CD14-positive monocyte (primary cell): ENCODE results near the gene TRABD2A. TPM values are rescaled to one million over a fixed set of nuclear protein-coding genes. Genes with fewer than 3 reads are reported as not detected.

ENCODE experiments used
- DNase-seq, 3 donors: peaks; one replicate each; pipeline ENCODE4 v3.0.0-alpha.2; 2011 to 2022
- H2AFZ ChIP-seq: 2 replicates; pipeline ENCODE4 v1.6.0; 2012; ENCODE audit warnings: mild to moderate bottlenecking, low read depth, low read length, inconsistent platforms; ENCODE audit not compliant: insufficient read depth, poor library complexity, severe bottlenecking
- H3K27ac ChIP-seq, 2 donors: 1 replicate in 1 of 2; 2 replicates in 1 of 2; pipeline ENCODE4 v1.5.1; 2012 to 2013; ENCODE audit warnings: low read length in 2 of 2, control low read depth in 1 of 2, inconsistent platforms in 1 of 2, low read depth in 1 of 2, mild to moderate bottlenecking in 1 of 2
- H3K27me3 ChIP-seq, 2 donors: one replicate each; pipeline versions ENCODE4 v1.6.0 to v1.6.1; 2011 to 2013; ENCODE audit warnings: low read length in 2 of 2; ENCODE audit not compliant: control insufficient read depth in 2 of 2, insufficient read depth in 2 of 2
- H3K36me3 ChIP-seq, 2 donors: replicated peaks in 1 of 2; 1 replicate in 1 of 2; 2 replicates in 1 of 2; pipeline versions ENCODE4 v1.5.1 to v1.6.1; 2012 to 2013; ENCODE audit warnings: low read length in 2 of 2, control low read depth in 1 of 2, inconsistent platforms in 1 of 2, mild to moderate bottlenecking in 1 of 2; ENCODE audit not compliant: insufficient read depth in 2 of 2, control insufficient read depth in 1 of 2
- H3K4me1 ChIP-seq, 2 donors: 1 replicate in 1 of 2; 2 replicates in 1 of 2; pipeline versions ENCODE4 v1.5.1 to v1.6.1; 2012 to 2013; ENCODE audit warnings: low read length in 2 of 2, control low read depth in 1 of 2, inconsistent platforms in 1 of 2, mild to moderate bottlenecking in 1 of 2, moderate library complexity in 1 of 2; ENCODE audit not compliant: insufficient read depth in 2 of 2, control insufficient read depth in 1 of 2
- H3K4me2 ChIP-seq: replicated peaks from 2 replicates; pipeline ENCODE3; 2012; ENCODE audit warnings: low read length, moderate library complexity, mild to moderate bottlenecking; ENCODE audit not compliant: poor library complexity, severe bottlenecking; ENCODE audit errors: extremely low read depth
- H3K4me3 ChIP-seq, 3 experiments: fragments of 200-600 bp in 1 of 3; sonication (generic) in 1 of 3; replicated peaks in 1 of 3; 1 replicate in 2 of 3; 2 replicates in 1 of 3; pipeline ENCODE4 v1.5.1; 2011 to 2013; ENCODE audit warnings: low read length in 3 of 3, mild to moderate bottlenecking in 3 of 3, control low read depth in 2 of 3, low read depth in 2 of 3, inconsistent platforms in 1 of 3, moderate library complexity in 1 of 3
- H3K79me2 ChIP-seq: 2 replicates; pipeline ENCODE4 v1.6.0; 2012; ENCODE audit warnings: mild to moderate bottlenecking, control low read depth, inconsistent platforms, low read length, moderate library complexity; ENCODE audit not compliant: insufficient read depth
- H3K9ac ChIP-seq: 2 replicates; pipeline ENCODE4 v1.6.0; 2017; ENCODE audit warnings: low read length, mild to moderate bottlenecking; ENCODE audit not compliant: insufficient read depth, poor library complexity, severe bottlenecking
- H3K9me3 ChIP-seq, 2 donors: replicated peaks in 1 of 2; 1 replicate in 1 of 2; 2 replicates in 1 of 2; pipeline versions ENCODE4 v1.5.1 to v1.6.1; 2012 to 2013; ENCODE audit warnings: low read length in 2 of 2, control low read depth in 1 of 2; ENCODE audit not compliant: control insufficient read depth in 1 of 2, insufficient read depth in 1 of 2
- H4K20me1 ChIP-seq: 2 replicates; pipeline ENCODE4 v1.6.0; 2012; ENCODE audit warnings: mild to moderate bottlenecking, low read length, control low read depth, moderate library complexity; ENCODE audit not compliant: insufficient read depth
- H3K27ac Mint-ChIP-seq, 7 donors: one replicate each; pipeline ENCODE4 v1.8.0; 2020; ENCODE audit warnings: mild to moderate bottlenecking in 7 of 7, mixed read lengths in 7 of 7, moderate library complexity in 6 of 7, inconsistent platforms in 2 of 7
- H3K27me3 Mint-ChIP-seq, 3 donors: one replicate each; pipeline ENCODE4 v1.8.0; 2021 to 2022; ENCODE audit warnings: low read depth in 3 of 3, mild to moderate bottlenecking in 3 of 3, mixed read lengths in 3 of 3, moderate library complexity in 3 of 3, inconsistent platforms in 1 of 3
- H3K36me3 Mint-ChIP-seq, 2 donors: one replicate each; pipeline ENCODE4 v1.8.0; 2020; ENCODE audit warnings: mixed read lengths in 2 of 2, inconsistent platforms in 1 of 2, mild to moderate bottlenecking in 1 of 2
- H3K4me1 Mint-ChIP-seq: one replicate; pipeline ENCODE4 v1.8.0; 2020; ENCODE audit warnings: mild to moderate bottlenecking, mixed read lengths
- H3K4me3 Mint-ChIP-seq, 2 donors: one replicate each; pipeline ENCODE4 v1.8.0; 2020; ENCODE audit warnings: mild to moderate bottlenecking in 2 of 2, mixed read lengths in 2 of 2, moderate library complexity in 1 of 2
- H3K9me3 Mint-ChIP-seq, 7 donors: one replicate each; pipeline ENCODE4 v1.8.0; 2020 to 2022; ENCODE audit warnings: mixed read lengths in 7 of 7, mild to moderate bottlenecking in 6 of 7, moderate library complexity in 6 of 7, inconsistent platforms in 2 of 7
- WGBS: methylation state at CpG from one replicate; pipeline ENCODE4 v1.1.5; 2013; ENCODE audit warnings: missing lambda C conversion rate; ENCODE audit not compliant: insufficient coverage; 5-methylcytosine and 5-hydroxymethylcytosine counted together
- intact Hi-C, 2 donors: fragments of 100-400 bp; cut with micrococcal nuclease; formaldehyde crosslinking; loops; one replicate each; pipeline versions ENCODE4 v1.15.0 to v1.15.1; 2023
- polyA plus RNA-seq, 3 donors: library from polyadenylated mRNA; depleted of rRNA in 1 of 3; unstranded in 2 of 3; stranded (reverse) in 1 of 3; fragments of 300-500 nt in 2 of 3; fragments of >200 nt in 1 of 3; fragmentation: Illumina TruSeq in 2 of 3; gene quantifications; 1 replicate in 2 of 3; 2 replicates in 1 of 3; pipeline ENCODE4 v1.2.3, GENCODE V29; 2012 to 2021
- TF ChIP-seq, protein P1 (sequence below): fragments of 200-600 bp; IDR thresholded peaks from one replicate; pipeline ENCODE4 v1.8.0; 2022; ENCODE audit warnings: antibody characterized with exemption, mild to moderate bottlenecking

The TRABD2A gene
- polyA plus RNA-seq, 3 donors = 0.53 to 0.95 (median 0.79) TPM

DNA sequence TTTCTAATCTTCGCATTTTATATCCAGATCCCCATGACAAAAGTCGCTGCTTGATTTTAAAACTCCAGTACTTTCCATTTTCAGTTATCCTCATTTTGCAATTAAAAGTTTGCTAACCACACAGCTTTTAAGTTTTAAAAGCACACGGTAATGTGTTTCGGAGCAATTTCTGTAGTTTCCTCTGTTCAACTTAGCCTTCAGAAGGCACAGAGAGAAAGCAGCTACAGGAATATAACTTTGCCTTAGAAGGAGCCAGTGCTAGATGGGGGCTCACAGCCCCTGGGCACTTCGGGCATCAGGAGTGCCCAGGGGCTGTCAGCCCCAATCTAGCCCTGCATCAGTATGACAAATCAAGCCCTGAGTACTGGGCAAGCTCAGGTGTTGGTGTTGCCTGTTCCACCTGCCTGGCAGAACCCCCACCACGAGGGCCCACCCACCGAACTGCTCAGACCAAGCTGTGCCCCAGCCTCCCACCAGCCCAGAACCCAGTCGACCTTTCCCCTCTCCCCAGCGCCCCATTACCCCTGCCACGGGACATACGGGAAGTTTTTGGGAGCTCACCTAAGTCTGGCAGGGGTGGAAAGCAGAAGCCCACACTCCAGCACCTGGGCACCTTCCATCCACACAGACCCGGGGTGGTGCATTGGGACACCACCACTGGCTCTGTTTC, 47.3 kb downstream of the TRABD2A start:
- Histone ChIP-seq H3K27ac (peak overlapping the region; percentile 70 to 92), H3K9me3 (peaks cover 7 to 8% of the 10 kb centered on the region in 2 donors), H3K36me3 (no peaks in the 10 kb centered on the region), H4K20me1 (no peaks in the 10 kb centered on the region), H3K27me3 (no peaks in the 10 kb centered on the region), H3K4me1 (peaks cover 55 to 56% of the 10 kb centered on the region in 2 donors), H2AFZ (peak overlapping the region; percentile 80), H3K79me2 (no peaks in the 10 kb centered on the region), H3K9ac (peak overlapping the region; percentile 58), H3K4me3 (peak overlapping the region in 1 of 3 experiments; percentile 73), H3K4me2 (peak overlapping the region; percentile 81)
- Mint-ChIP-seq H3K27me3 (no peaks in the 10 kb centered on the region), H3K36me3 (peaks cover 7 to 9% of the 10 kb centered on the region in 2 donors), H3K4me3 (peak overlapping the region in 1 of 2 donors; percentile 80), H3K9me3 (peaks cover 8 to 25% (median 17%) of the 10 kb centered on the region in 7 donors), H3K27ac (peak overlapping the region in 2 of 7 donors; percentile 92 to 95), H3K4me1 (peaks cover 12% of the 10 kb centered on the region)
- TF ChIP-seq, protein P1, sequence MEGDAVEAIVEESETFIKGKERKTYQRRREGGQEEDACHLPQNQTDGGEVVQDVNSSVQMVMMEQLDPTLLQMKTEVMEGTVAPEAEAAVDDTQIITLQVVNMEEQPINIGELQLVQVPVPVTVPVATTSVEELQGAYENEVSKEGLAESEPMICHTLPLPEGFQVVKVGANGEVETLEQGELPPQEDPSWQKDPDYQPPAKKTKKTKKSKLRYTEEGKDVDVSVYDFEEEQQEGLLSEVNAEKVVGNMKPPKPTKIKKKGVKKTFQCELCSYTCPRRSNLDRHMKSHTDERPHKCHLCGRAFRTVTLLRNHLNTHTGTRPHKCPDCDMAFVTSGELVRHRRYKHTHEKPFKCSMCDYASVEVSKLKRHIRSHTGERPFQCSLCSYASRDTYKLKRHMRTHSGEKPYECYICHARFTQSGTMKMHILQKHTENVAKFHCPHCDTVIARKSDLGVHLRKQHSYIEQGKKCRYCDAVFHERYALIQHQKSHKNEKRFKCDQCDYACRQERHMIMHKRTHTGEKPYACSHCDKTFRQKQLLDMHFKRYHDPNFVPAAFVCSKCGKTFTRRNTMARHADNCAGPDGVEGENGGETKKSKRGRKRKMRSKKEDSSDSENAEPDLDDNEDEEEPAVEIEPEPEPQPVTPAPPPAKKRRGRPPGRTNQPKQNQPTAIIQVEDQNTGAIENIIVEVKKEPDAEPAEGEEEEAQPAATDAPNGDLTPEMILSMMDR = no peak
- intact Hi-C loops = no loop called here
- 64% methylated on average over 12 of the region's 12 CpGs for WGBS
- no peak for DNase-seq

DNA sequence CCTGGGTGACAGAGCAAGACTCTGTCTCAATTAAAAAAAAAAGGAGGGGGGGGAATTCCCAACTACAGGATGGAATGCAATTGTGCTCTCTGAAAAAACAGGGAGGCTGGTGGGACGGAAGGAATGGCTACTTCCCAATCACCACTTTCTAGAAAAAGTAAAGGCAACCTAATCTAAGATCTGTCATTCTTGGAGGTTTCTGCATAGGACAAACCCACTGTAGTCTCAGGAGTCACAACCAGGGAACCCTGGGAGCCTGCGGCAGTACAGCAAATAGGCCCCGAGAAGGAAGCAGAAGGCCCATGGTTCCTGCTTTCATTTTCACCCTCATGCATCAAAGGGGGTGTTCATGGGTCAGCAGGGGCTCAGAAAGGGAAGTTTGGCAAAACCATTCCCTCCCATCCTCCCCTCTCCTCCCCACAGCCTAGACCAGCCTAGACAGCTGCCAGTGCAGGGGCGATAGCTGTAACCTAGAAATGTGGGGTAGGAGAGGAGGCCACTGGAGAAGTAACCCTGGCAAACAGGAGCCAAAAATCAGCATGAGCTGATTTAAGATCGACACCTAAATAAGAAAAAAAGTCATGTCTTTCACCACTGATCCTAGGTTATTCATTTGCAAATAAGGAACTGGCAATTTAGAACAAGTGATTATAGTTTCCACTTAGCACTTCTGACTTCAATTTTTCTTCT, 48.0 kb downstream of the TRABD2A start:
- Histone ChIP-seq H3K36me3 (no peaks in the 10 kb centered on the region), H3K27ac (peak overlapping the region; percentile 70 to 92), H4K20me1 (no peaks in the 10 kb centered on the region), H3K79me2 (no peaks in the 10 kb centered on the region), H3K4me3 (peak overlapping the region in 2 of 3 experiments; percentile 24 to 73), H2AFZ (peak overlapping the region; percentile 80), H3K4me2 (peak overlapping the region; percentile 81), H3K4me1 (peaks cover 62% of the 10 kb centered on the region in 2 donors), H3K9ac (peak overlapping the region; percentile 58), H3K9me3 (peaks cover 7 to 8% of the 10 kb centered on the region in 2 donors), H3K27me3 (no peaks in the 10 kb centered on the region)
- Mint-ChIP-seq H3K4me3 (peak overlapping the region; percentile 70 to 80), H3K27me3 (no peaks in the 10 kb centered on the region), H3K9me3 (peaks cover 8 to 25% (median 17%) of the 10 kb centered on the region in 7 donors), H3K27ac (peak overlapping the region in 2 of 7 donors; percentile 92 to 95), H3K4me1 (peaks cover 12% of the 10 kb centered on the region), H3K36me3 (peaks cover 7 to 9% of the 10 kb centered on the region in 2 donors)
- intact Hi-C loops = no loop called here
- WGBS = 17% methylated on average over 1 of the region's 5 CpGs
- TF ChIP-seq, protein P1 = no peak
- peak; percentile 65 to 85 (median 71) for DNase-seq
